K562 (cell line): Measurements from ENCODE around the gene SNX9. TPM values are rescaled to one million over a fixed set of nuclear protein-coding genes. Genes with fewer than 3 reads are reported as not detected.

Experiments used
- FOXK1 ChIP-seq: sonication (generic); formaldehyde crosslinking; IDR thresholded peaks from 2 replicates; pipeline ENCODE4 v1.8.0; 2022; ENCODE audit warnings: missing genetic modification reagents, mild to moderate bottlenecking, borderline replicate concordance
- FOXP1 ChIP-seq: sonication (generic); formaldehyde crosslinking; IDR thresholded peaks from 2 replicates; pipeline ENCODE4 v1.8.0; 2022; ENCODE audit warnings: mild to moderate bottlenecking, missing genetic modification reagents
- HDAC3 ChIP-seq: fragments of 450-650 bp; IDR thresholded peaks from 2 replicates; pipeline ENCODE4 v1.6.1; 2018; ENCODE audit warnings: borderline replicate concordance, mild to moderate bottlenecking, moderate library complexity; ENCODE audit not compliant: partially characterized antibody
- MEIS2 ChIP-seq: fragments of 450-650 bp; IDR thresholded peaks from 2 replicates; pipeline ENCODE4 v1.6.1; 2014; ENCODE audit warnings: mild to moderate bottlenecking; ENCODE audit not compliant: partially characterized antibody
- MTA2 ChIP-seq: fragments of 450-650 bp; IDR thresholded peaks from 2 replicates; pipeline ENCODE4 v1.6.1; 2016; ENCODE audit warnings: low read depth
- NCOR1 ChIP-seq: fragments of 450-650 bp; IDR thresholded peaks from 2 replicates; pipeline ENCODE4 v1.6.1; 2016; ENCODE audit warnings: mild to moderate bottlenecking, moderate library complexity
- POLR2G ChIP-seq: fragments of 200-400 bp; formaldehyde crosslinking; IDR thresholded peaks from 2 replicates; pipeline ENCODE4 v1.6.1; 2017; ENCODE audit warnings: low read depth, mild to moderate bottlenecking, antibody characterized with exemption, low read length, moderate library complexity
- PYGO2 ChIP-seq: fragments of 450-650 bp; IDR thresholded peaks from 2 replicates; pipeline ENCODE4 v1.6.1; 2016; ENCODE audit warnings: mild to moderate bottlenecking, missing genetic modification characterization, moderate library complexity, missing compliant biosample characterization
- RBBP5 ChIP-seq: fragments of 200-600 bp; sonication (generic); IDR thresholded peaks from 2 replicates; pipeline ENCODE4 v1.6.1; 2012; ENCODE audit warnings: borderline replicate concordance, mild to moderate bottlenecking, low read length, control low read depth, inconsistent platforms; ENCODE audit not compliant: insufficient read depth, poor library complexity, severe bottlenecking
- XRCC4 ChIP-seq: IDR thresholded peaks from one replicate; pipeline ENCODE4 v1.6.1; 2011; ENCODE audit not compliant: insufficient read depth, insufficient read length; ENCODE audit errors: extremely low read depth
- ZBTB1 ChIP-seq: sonication (generic); formaldehyde crosslinking; IDR thresholded peaks from 2 replicates; pipeline ENCODE4 v1.8.1; 2023; ENCODE audit warnings: missing genetic modification reagents, low read depth, mild to moderate bottlenecking, borderline replicate concordance
- ZNF354B ChIP-seq: fragments of 250-450 bp; sonication (Bioruptor Pico); IDR thresholded peaks from 2 replicates; pipeline ENCODE4 v1.4.0; 2020
- polyA plus RNA-seq, 8 experiments: library from polyadenylated mRNA; depleted of rRNA in 4 of 8; stranded (reverse) in 5 of 8; unstranded in 3 of 8; fragments of >200 nt; fragmentation: Nextera tagmentation in 2 of 8; fragmentation: Illumina TruSeq in 1 of 8; extraction: Ambion mirVana in 2 of 8; extraction: Trizol in 1 of 8; gene quantifications; 2 replicates each; pipeline versions ENCODE4 v1.2.1 to v1.2.3, GENCODE V29; 2011 to 2014; ENCODE audit warnings: inconsistent platforms in 1 of 8, missing spikeins in 1 of 8
- total RNA-seq, 7 experiments: library from RNA; depleted of rRNA in 6 of 7; stranded (reverse); fragments of >200 nt in 6 of 7; fragmentation: Illumina TruSeq in 2 of 7; extraction: Trizol in 2 of 7; gene quantifications; 2 replicates each; pipeline versions ENCODE4 v1.2.1 to v1.2.3, GENCODE V29; 2011 to 2021; ENCODE audit warnings: low replicate concordance in 1 of 7
- TF ChIP-seq, protein P1 (sequence below): fragments of 450-650 bp; IDR thresholded peaks from 2 replicates; pipeline ENCODE4 v1.6.1; 2016; ENCODE audit warnings: mild to moderate bottlenecking
- TF ChIP-seq, protein P2 (sequence below): sonication (generic); formaldehyde crosslinking; IDR thresholded peaks from 2 replicates; pipeline ENCODE4 v1.8.0; 2022; ENCODE audit warnings: missing genetic modification reagents, mild to moderate bottlenecking, borderline replicate concordance
- TF ChIP-seq, protein P3 (sequence below): fragments of 450-650 bp; conservative IDR thresholded peaks from 2 replicates; pipeline ENCODE4 v1.6.1; 2016; ENCODE audit warnings: missing genetic modification characterization, low read depth, mild to moderate bottlenecking, missing compliant biosample characterization, moderate library complexity
- TF ChIP-seq, protein P4 (sequence below): fragments of 250-450 bp; sonication (Bioruptor Pico); IDR thresholded peaks from 2 replicates; pipeline ENCODE4 v1.5.0; 2022; ENCODE audit warnings: mild to moderate bottlenecking
- TF ChIP-seq, protein P5 (sequence below): IDR thresholded peaks from 2 replicates; pipeline ENCODE4 v1.6.1; 2016; ENCODE audit warnings: missing genetic modification characterization, missing compliant biosample characterization

Gene SNX9
- total and polyA plus RNA-seq, 9 of the 15 experiments (the other 6 are each of a cell fraction or from before 2014, with no cell fraction given): 6.0 to 81.7 (median 57.1) TPM

DNA sequence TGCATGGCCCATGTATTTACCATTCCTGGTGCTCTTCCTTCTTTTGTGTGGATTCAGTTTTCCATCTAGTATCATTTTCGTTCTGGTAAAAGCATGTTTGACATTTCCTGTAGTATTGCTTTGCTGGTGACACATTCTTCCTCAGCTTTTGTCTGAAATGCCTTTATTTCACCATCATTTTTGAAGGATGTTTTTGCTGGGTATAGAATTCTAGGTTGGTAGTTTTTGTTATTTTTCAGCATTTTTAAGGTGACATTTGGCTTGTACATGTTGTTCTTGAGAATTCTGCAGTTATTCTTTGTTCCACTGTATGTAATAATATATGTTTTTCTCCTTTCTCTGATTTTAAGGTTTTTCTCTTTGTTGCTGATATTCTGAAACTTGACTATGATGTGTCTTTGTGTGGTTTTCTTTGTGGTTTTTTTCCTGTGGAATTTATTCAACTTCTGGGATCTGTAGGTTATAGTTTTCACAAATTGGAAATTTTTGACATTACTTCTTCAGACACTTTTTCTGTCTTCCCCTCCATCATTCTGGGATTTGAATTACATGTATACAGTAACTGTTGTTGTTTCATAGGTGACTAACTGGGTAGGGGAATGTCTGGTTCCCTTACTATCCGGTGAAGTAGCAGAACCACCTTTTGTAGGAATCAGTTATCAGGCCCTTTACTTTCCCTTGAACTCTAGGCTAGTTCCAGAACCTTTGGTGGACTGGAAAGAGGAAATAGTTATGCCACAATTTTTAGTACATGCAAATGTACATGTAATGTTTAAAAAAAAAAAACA is 30.2 kb downstream of the SNX9 start (continued):
- TF ChIP-seq, protein P1, sequence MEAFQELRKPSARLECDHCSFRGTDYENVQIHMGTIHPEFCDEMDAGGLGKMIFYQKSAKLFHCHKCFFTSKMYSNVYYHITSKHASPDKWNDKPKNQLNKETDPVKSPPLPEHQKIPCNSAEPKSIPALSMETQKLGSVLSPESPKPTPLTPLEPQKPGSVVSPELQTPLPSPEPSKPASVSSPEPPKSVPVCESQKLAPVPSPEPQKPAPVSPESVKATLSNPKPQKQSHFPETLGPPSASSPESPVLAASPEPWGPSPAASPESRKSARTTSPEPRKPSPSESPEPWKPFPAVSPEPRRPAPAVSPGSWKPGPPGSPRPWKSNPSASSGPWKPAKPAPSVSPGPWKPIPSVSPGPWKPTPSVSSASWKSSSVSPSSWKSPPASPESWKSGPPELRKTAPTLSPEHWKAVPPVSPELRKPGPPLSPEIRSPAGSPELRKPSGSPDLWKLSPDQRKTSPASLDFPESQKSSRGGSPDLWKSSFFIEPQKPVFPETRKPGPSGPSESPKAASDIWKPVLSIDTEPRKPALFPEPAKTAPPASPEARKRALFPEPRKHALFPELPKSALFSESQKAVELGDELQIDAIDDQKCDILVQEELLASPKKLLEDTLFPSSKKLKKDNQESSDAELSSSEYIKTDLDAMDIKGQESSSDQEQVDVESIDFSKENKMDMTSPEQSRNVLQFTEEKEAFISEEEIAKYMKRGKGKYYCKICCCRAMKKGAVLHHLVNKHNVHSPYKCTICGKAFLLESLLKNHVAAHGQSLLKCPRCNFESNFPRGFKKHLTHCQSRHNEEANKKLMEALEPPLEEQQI: 0 out of 2 replicates have a peak, but pooled peaks have one; percentile 23
- TF ChIP-seq ZBTB1 (CRISPR knock-in tag): no peak
- TF ChIP-seq, protein P2, sequence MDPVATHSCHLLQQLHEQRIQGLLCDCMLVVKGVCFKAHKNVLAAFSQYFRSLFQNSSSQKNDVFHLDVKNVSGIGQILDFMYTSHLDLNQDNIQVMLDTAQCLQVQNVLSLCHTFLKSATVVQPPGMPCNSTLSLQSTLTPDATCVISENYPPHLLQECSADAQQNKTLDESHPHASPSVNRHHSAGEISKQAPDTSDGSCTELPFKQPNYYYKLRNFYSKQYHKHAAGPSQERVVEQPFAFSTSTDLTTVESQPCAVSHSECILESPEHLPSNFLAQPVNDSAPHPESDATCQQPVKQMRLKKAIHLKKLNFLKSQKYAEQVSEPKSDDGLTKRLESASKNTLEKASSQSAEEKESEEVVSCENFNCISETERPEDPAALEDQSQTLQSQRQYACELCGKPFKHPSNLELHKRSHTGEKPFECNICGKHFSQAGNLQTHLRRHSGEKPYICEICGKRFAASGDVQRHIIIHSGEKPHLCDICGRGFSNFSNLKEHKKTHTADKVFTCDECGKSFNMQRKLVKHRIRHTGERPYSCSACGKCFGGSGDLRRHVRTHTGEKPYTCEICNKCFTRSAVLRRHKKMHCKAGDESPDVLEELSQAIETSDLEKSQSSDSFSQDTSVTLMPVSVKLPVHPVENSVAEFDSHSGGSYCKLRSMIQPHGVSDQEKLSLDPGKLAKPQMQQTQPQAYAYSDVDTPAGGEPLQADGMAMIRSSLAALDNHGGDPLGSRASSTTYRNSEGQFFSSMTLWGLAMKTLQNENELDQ (CRISPR knock-in tag): no peak
- TF ChIP-seq, protein P3, sequence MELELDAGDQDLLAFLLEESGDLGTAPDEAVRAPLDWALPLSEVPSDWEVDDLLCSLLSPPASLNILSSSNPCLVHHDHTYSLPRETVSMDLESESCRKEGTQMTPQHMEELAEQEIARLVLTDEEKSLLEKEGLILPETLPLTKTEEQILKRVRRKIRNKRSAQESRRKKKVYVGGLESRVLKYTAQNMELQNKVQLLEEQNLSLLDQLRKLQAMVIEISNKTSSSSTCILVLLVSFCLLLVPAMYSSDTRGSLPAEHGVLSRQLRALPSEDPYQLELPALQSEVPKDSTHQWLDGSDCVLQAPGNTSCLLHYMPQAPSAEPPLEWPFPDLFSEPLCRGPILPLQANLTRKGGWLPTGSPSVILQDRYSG: no peak
- TF ChIP-seq XRCC4: no peak
- TF ChIP-seq, protein P4, sequence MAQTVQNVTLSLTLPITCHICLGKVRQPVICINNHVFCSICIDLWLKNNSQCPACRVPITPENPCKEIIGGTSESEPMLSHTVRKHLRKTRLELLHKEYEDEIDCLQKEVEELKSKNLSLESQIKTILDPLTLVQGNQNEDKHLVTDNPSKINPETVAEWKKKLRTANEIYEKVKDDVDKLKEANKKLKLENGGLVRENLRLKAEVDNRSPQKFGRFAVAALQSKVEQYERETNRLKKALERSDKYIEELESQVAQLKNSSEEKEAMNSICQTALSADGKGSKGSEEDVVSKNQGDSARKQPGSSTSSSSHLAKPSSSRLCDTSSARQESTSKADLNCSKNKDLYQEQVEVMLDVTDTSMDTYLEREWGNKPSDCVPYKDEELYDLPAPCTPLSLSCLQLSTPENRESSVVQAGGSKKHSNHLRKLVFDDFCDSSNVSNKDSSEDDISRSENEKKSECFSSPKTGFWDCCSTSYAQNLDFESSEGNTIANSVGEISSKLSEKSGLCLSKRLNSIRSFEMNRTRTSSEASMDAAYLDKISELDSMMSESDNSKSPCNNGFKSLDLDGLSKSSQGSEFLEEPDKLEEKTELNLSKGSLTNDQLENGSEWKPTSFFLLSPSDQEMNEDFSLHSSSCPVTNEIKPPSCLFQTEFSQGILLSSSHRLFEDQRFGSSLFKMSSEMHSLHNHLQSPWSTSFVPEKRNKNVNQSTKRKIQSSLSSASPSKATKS: no peak
- TF ChIP-seq NCOR1: 0 out of 2 replicates have a peak, but pooled peaks have one; percentile 13
- TF ChIP-seq RBBP5: no peak
- TF ChIP-seq FOXK1 (CRISPR knock-in tag): no peak
- no peak for TF ChIP-seq ZNF354B (CRISPR knock-in tag)
- no peak for TF ChIP-seq FOXP1 (CRISPR knock-in tag)
- TF ChIP-seq HDAC3: peak; percentile 26
- no peak for TF ChIP-seq PYGO2 (tag)
- TF ChIP-seq MEIS2: no peak
- no peak for TF ChIP-seq POLR2G
- TF ChIP-seq, protein P5, sequence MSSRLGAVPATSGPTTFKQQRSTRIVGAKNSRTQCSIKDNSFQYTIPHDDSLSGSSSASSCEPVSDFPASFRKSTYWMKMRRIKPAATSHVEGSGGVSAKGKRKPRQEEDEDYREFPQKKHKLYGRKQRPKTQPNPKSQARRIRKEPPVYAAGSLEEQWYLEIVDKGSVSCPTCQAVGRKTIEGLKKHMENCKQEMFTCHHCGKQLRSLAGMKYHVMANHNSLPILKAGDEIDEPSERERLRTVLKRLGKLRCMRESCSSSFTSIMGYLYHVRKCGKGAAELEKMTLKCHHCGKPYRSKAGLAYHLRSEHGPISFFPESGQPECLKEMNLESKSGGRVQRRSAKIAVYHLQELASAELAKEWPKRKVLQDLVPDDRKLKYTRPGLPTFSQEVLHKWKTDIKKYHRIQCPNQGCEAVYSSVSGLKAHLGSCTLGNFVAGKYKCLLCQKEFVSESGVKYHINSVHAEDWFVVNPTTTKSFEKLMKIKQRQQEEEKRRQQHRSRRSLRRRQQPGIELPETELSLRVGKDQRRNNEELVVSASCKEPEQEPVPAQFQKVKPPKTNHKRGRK: 0 out of 2 replicates have a peak, but pooled peaks have one; percentile 32
- no peak for TF ChIP-seq MTA2
